GM12878 (cell line): ENCODE data around the gene CNTD1. TPM values are rescaled to one million over a fixed set of nuclear protein-coding genes. Genes with fewer than 3 reads are reported as not detected.
A peak's percentile ranks its signal among the peaks of the same experiment; 100 is the strongest.

Experiments used
- ATAC-seq: fragments of 200-7000 bp; cut with Tn5 transposase; 3 replicates; pipeline ENCODE4 v1.9.1; 2020; ENCODE audit warnings: mild to moderate bottlenecking, moderate library complexity
- BruUV-seq: library from RNA; stranded (reverse); fragments of 400-500 nt; replicated peaks from 2 replicates; lab custom pipeline; 2021; lab: Mats Ljungman, UMichigan
- CTCF ChIA-PET: fragments of 300-600 bp; sonication (Branson Sonifier 250); formaldehyde crosslinking; extraction: SDS; loops from one replicate; lab custom pipeline; 2021; ENCODE audit warnings: inconsistent platforms; lab: Yijun Ruan, JAX
- POLR2A ChIA-PET: fragments of 350-600 bp; formaldehyde crosslinking; extraction: SDS; loops from one replicate; lab custom pipeline; 2021; ENCODE audit warnings: inconsistent platforms; lab: Charles Lee
- RAD21 ChIA-PET: fragments of 300-600 bp; sonication (Branson Sonifier 250); formaldehyde crosslinking; loops from one replicate; lab custom pipeline; 2023; ENCODE audit warnings: antibody characterized with exemption; ENCODE audit not compliant: unreplicated experiment; lab: Charles Lee
- SMC1A ChIA-PET: fragments of 300-600 bp; sonication (Branson Sonifier 250); formaldehyde crosslinking; loops from one replicate; lab custom pipeline; 2023; ENCODE audit not compliant: unreplicated experiment, uncharacterized antibody; lab: Charles Lee
- DNase-seq: peaks from one replicate; pipeline ENCODE4 v3.0.0-alpha.2; 2011; ENCODE audit warnings: low read depth, low spot score
- FAIRE-seq: peaks from 3 replicates; lab custom pipeline; 2011; peaks lifted over from hg19 to GRCh38; lab: Jason Lieb, UNC
- H2AFZ ChIP-seq: 2 replicates; pipeline ENCODE4 v1.6.0; 2011; ENCODE audit warnings: low read depth, low read length, control low read depth; ENCODE audit not compliant: control insufficient read depth
- H3K27ac ChIP-seq: 2 replicates; pipeline ENCODE4 v1.5.1; 2011; ENCODE audit warnings: control low read depth; ENCODE audit not compliant: control insufficient read depth, insufficient read depth
- H3K27me3 ChIP-seq, 2 experiments: replicated peaks in 1 of 2; 2 replicates each; pipeline versions ENCODE4 v1.6.0 to v1.6.1; 2011; ENCODE audit warnings: low read length in 1 of 2; ENCODE audit not compliant: control insufficient read depth in 2 of 2, insufficient read depth in 2 of 2
- H3K36me3 ChIP-seq, 2 experiments: 2 replicates each; pipeline ENCODE4 v1.5.1; 2011; ENCODE audit warnings: low read length in 1 of 2; ENCODE audit not compliant: control insufficient read depth in 2 of 2, insufficient read depth in 2 of 2
- H3K4me1 ChIP-seq: 2 replicates; pipeline ENCODE4 v1.6.1; 2011; ENCODE audit warnings: mild to moderate bottlenecking, low read length, moderate library complexity, mixed read lengths; ENCODE audit not compliant: control insufficient read depth, insufficient read depth
- H3K4me2 ChIP-seq: 2 replicates; pipeline ENCODE4 v1.6.0; 2011; ENCODE audit warnings: control low read depth; ENCODE audit not compliant: control insufficient read depth, insufficient read depth
- H3K4me3 ChIP-seq: fragments of 200-600 bp; sonication (generic); 2 replicates; pipeline ENCODE4 v1.5.1; 2016
- H3K79me2 ChIP-seq: 2 replicates; pipeline ENCODE4 v1.6.0; 2011; ENCODE audit warnings: low read length; ENCODE audit not compliant: control insufficient read depth, insufficient read depth
- H3K9ac ChIP-seq: 2 replicates; pipeline ENCODE4 v1.8.0; 2011; ENCODE audit warnings: low read length, control low read depth, mixed read lengths; ENCODE audit not compliant: control insufficient read depth, insufficient read depth
- H3K9me3 ChIP-seq: replicated peaks from 3 replicates; pipeline ENCODE4 v1.5.1; 2011; ENCODE audit warnings: mild to moderate bottlenecking, low read length; ENCODE audit not compliant: control insufficient read depth, insufficient read depth
- H4K20me1 ChIP-seq: 2 replicates; pipeline ENCODE4 v1.6.0; 2011; ENCODE audit not compliant: control insufficient read depth, insufficient read depth
- ATF7 ChIP-seq: fragments of 450-650 bp; IDR thresholded peaks from 2 replicates; pipeline ENCODE4 v1.6.1; 2016; ENCODE audit warnings: low read depth, mild to moderate bottlenecking
- EED ChIP-seq: sonication (generic); IDR thresholded peaks from 2 replicates; pipeline ENCODE4 v1.6.1; 2016; ENCODE audit warnings: antibody characterized with exemption, low read depth
- EP300 ChIP-seq, 2 experiments: fragments of 150-350 bp in 1 of 2; IDR thresholded peaks; 2 replicates each; pipeline ENCODE4 v1.6.1; 2011 to 2012; ENCODE audit warnings: low read depth in 2 of 2, low read length in 2 of 2, borderline replicate concordance in 1 of 2, improper control_type of control experiment in 1 of 2, inconsistent platforms in 1 of 2; ENCODE audit not compliant: control insufficient read depth in 1 of 2
- IKZF1 ChIP-seq: fragments of 450-650 bp; conservative IDR thresholded peaks from 2 replicates; pipeline ENCODE4 v1.6.1; 2017; ENCODE audit warnings: antibody characterized with exemption, mild to moderate bottlenecking
- IRF4 ChIP-seq: IDR thresholded peaks from 2 replicates; pipeline ENCODE4 v1.6.1; 2011; ENCODE audit warnings: low read depth, low read length
- NFYB ChIP-seq: IDR thresholded peaks from 2 replicates; pipeline ENCODE4 v1.6.1; 2011; ENCODE audit warnings: low read depth, mild to moderate bottlenecking, low read length, improper control_type of control experiment, moderate library complexity; ENCODE audit not compliant: insufficient read depth
- NR2F1 ChIP-seq: fragments of 450-650 bp; conservative IDR thresholded peaks from 2 replicates; pipeline ENCODE4 v1.6.1; 2017; ENCODE audit warnings: mild to moderate bottlenecking
- PAX5 ChIP-seq: IDR thresholded peaks from 2 replicates; pipeline ENCODE4 v1.6.1; 2011; ENCODE audit warnings: low read depth, low read length, borderline replicate concordance
- PKNOX1 ChIP-seq: fragments of 450-650 bp; IDR thresholded peaks from 2 replicates; pipeline ENCODE4 v1.6.1; 2016; ENCODE audit warnings: mild to moderate bottlenecking
- PML ChIP-seq: IDR thresholded peaks from 2 replicates; pipeline ENCODE4 v1.6.1; 2012; ENCODE audit warnings: low read length, inconsistent platforms
- SMARCA5 ChIP-seq: fragments of 450-650 bp; IDR thresholded peaks from 2 replicates; pipeline ENCODE4 v1.6.1; 2017; ENCODE audit warnings: mild to moderate bottlenecking
- TAF1 ChIP-seq: IDR thresholded peaks from 2 replicates; pipeline ENCODE4 v1.6.1; 2011; ENCODE audit warnings: mild to moderate bottlenecking, low read depth, low read length, borderline replicate concordance
- TCF3 ChIP-seq: IDR thresholded peaks from 2 replicates; pipeline ENCODE4 v1.6.1; 2012; ENCODE audit warnings: low read depth, mild to moderate bottlenecking, low read length, borderline replicate concordance; ENCODE audit not compliant: insufficient read depth
- ZNF217 ChIP-seq: fragments of 450-650 bp; IDR thresholded peaks from 2 replicates; pipeline ENCODE4 v1.6.1; 2017; ENCODE audit warnings: antibody characterized with exemption, mild to moderate bottlenecking
- WGBS: methylation state at CpG from one replicate; pipeline ENCODE4 v1.1.6; 2016; ENCODE audit warnings: low lambda C conversion rate; ENCODE audit not compliant: insufficient replicate concordance, insufficient coverage; ENCODE audit errors: missing lambda C conversion rate; 5-methylcytosine and 5-hydroxymethylcytosine counted together
- in situ Hi-C: fragments of 300-500 bp; cut with MboI; formaldehyde crosslinking; loops from 9 replicates; pipeline ENCODE4 v1.14.3; 2018; ENCODE audit warnings: mixed read lengths
- intact Hi-C: fragments of 100-400 bp; cut with micrococcal nuclease; formaldehyde crosslinking; loops from one replicate; pipeline ENCODE4 v1.14.2; 2022; ENCODE audit not compliant: unreplicated experiment
- polyA plus RNA-seq, 11 experiments: library from polyadenylated mRNA; depleted of rRNA in 4 of 11; unstranded in 6 of 11; stranded (reverse) in 5 of 11; fragments of >200 nt; fragmentation: Nextera tagmentation in 4 of 11; fragmentation: Illumina TruSeq in 1 of 11; extraction: Ambion mirVana in 4 of 11; extraction: Trizol in 1 of 11; gene quantifications; 1 replicate in 1 of 11; 2 replicates in 10 of 11; pipeline versions ENCODE4 v1.2.1 to v1.2.3, GENCODE V29; 2011 to 2016; ENCODE audit warnings: inconsistent platforms in 2 of 11, missing spikeins in 2 of 11, low read depth in 1 of 11
- total RNA-seq, 4 experiments: library from RNA; depleted of rRNA in 3 of 4; stranded (reverse); fragments of >200 nt in 3 of 4; fragmentation: Illumina TruSeq in 1 of 4; extraction: Trizol in 1 of 4; gene quantifications; 2 replicates each; pipeline versions ENCODE4 v1.2.1 to v1.2.3, GENCODE V29; 2013 to 2021

The CNTD1 gene
- total and polyA plus RNA-seq, 10 of the 15 experiments (the other 5 are each of a cell fraction or from before 2014, with no cell fraction given) = 0.06 to 1.5 (median 1.1) TPM; not detected in 4

GRCh38 chr17:42754782-42755181 lies 43.9 kb upstream of the CNTD1 start:
- Histone ChIP-seq H4K20me1 (no peaks in the 10 kb centered on the region), H3K27ac (no peak overlapping the region), H3K9ac (no peak overlapping the region), H2AFZ (no peak overlapping the region), H3K9me3 (no peaks in the 10 kb centered on the region), H3K4me2 (no peak overlapping the region), H3K4me1 (peaks cover 2% of the 10 kb centered on the region; the same call in 1 of the 2 replicates), H3K79me2 (no peaks in the 10 kb centered on the region), H3K4me3 (no peak overlapping the region), H3K36me3 (no peaks in the 10 kb centered on the region), H3K27me3 (no peaks in the 10 kb centered on the region; a peak in 1 of 4 replicates)
- FAIRE-seq (no peak), ATAC-seq (no peak), DNase-seq (no peak)
- 18% methylated on average over 3 of the region's 3 CpGs for WGBS
- ChIA-PET POLR2A (interaction anchor here (0.5 to 1.1 kb wide), 3 partner anchors 70 to 131 kb away, joined by 3 to 6 read pairs (median 3); no protein-coding TSS in a partner anchor), SMC1A (no interaction called here), RAD21 (interaction anchor here (0.6 kb wide), 1 partner anchor 789 kb away, joined by 3 read pairs; no protein-coding TSS in a partner anchor), CTCF (interaction anchor here (1.0 to 2.1 kb wide), 3 partner anchors 9 to 176 kb away, joined by 3 to 10 read pairs (median 4); no protein-coding TSS in a partner anchor)
- in situ Hi-C loops = loop anchor here (5.0 kb wide), 1 partner anchor 48 kb away; no protein-coding TSS in a partner anchor
- no peak for TF ChIP-seq PML
- peak; percentile 26; the same call in 1 of the 2 replicates for TF ChIP-seq PAX5
- intact Hi-C loops = no loop called here
- BruUV-seq = no TSS peak

DNA sequence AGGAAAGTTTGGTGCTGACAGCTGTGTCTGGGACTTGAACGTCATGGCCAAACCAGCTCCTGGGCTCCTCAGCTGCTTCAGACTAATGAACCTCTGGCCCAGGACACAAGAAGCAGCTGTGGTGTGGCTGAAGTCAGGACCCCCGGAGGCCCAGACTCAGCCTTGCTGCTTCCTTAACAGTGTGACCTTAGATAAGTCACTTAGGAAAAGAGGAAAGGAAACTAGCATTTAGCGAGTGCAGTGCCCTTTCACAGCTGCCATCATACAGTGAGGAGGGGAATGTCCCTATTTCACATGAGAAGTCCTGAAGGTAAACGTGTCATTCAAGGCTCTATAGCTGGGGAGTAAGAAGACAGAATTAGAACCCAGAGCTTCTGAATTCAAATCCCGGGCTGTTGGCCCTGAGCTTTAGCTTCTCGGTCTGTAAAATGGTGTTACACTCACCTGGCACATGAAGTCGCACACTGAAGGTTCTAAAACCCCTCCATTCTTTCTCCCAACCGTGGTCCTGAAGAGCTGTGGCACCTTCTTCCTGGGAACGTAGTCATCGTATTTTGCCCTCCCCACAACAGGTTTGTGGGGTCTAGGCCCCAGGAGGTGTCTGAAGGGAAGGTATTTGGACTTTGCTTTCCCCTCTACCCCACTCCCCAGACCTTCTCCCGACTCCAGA lies 38.5 kb upstream of the CNTD1 start:
- intact Hi-C loops = loop anchor here (5.0 kb wide), 2 partner anchors 78 to 213 kb away; partner anchors contain the start of genes CCR10 and CNTNAP1
- H3K4me2 ChIP-seq = peak overlapping the region; percentile 59; the same call in 1 of the 2 replicates
- peaks cover 17% of the 10 kb centered on the region for H3K4me1 ChIP-seq
- no peaks in the 10 kb centered on the region for H4K20me1 ChIP-seq
- FAIRE-seq (peak; percentile 52), ATAC-seq (peak; percentile 81), DNase-seq (no peak)
- no peak overlapping the region; the same call in 1 of the 2 replicates for H2AFZ ChIP-seq
- ChIA-PET POLR2A (interaction anchor here (0.5 to 1.5 kb wide), 11 partner anchors 9 to 1484 kb away, joined by 3 to 11 read pairs (median 3); partner anchors contain the start of genes MLX, PSMC3IP, RPL27 and VPS25), CTCF (interaction anchor here (0.6 to 8.1 kb wide), 18 partner anchors 11 to 453 kb away, joined by 3 to 164 read pairs (median 4); partner anchors contain the start of genes BECN1, PSMC3IP, RPL27 and VPS25), RAD21 (interaction anchor here (0.8 to 4.6 kb wide), 11 partner anchors 10 to 206 kb away, joined by 3 to 47 read pairs (median 5); partner anchors contain the start of genes PSMC3IP and VPS25), SMC1A (interaction anchor here (0.6 to 5.9 kb wide), 15 partner anchors 11 to 181 kb away, joined by 3 to 71 read pairs (median 5); partner anchors contain the start of genes PSMC3IP, RETREG3, TUBG1 and VPS25)
- no peak overlapping the region for H3K27ac ChIP-seq
- no peaks in the 10 kb centered on the region for H3K79me2 ChIP-seq
- no peaks in the 10 kb centered on the region for H3K27me3 ChIP-seq
- H3K4me3 ChIP-seq = peak overlapping the region; percentile 37; the same call in 1 of the 2 replicates
- no peaks in the 10 kb centered on the region for H3K9me3 ChIP-seq
- no TSS peak for BruUV-seq
- H3K36me3 ChIP-seq = no peaks in the 10 kb centered on the region
- 23% methylated on average over 11 of the region's 11 CpGs for WGBS
- in situ Hi-C loops = loop anchor here (10.0 kb wide), 1 partner anchor 185 kb away; the partner anchor contains the start of gene PSMC3IP
- no peak overlapping the region for H3K9ac ChIP-seq
- TF ChIP-seq NR2F1 = peak; percentile 83
- TF ChIP-seq ATF7 = peak; percentile 54
- TF ChIP-seq SMARCA5 = peak; percentile 76
- no peak for TF ChIP-seq NFYB
- peak; percentile 74; the same call in 1 of the 2 replicates for TF ChIP-seq ZNF217
- TF ChIP-seq TAF1 = no peak
- no peak for TF ChIP-seq EED
- TF ChIP-seq IRF4 = 0 out of 2 replicates have a peak, but pooled peaks have one; percentile 19
- peak; percentile 81 for TF ChIP-seq PKNOX1
- TF ChIP-seq TCF3 = no peak
- TF ChIP-seq EP300 (IDR thresholded peaks at IDR 0.05; ENCODE audit: borderline replicate concordance in 1 of 2, control insufficient read depth in 1 of 2, low read depth in 2 of 2, low read length in 2 of 2) = 0 out of 4 replicates have a peak, but pooled peaks of 1 of the 2 experiments have one; percentile 37
- peak; percentile 67 for TF ChIP-seq IKZF1
